ENCODE data around the gene PCDHGA3. TPM values are rescaled to one million over a fixed set of nuclear protein-coding genes. Genes with fewer than 3 reads are reported as not detected.
A peak's percentile ranks its signal among the peaks of the same experiment; 100 is the strongest.
"Not testable (repeated sequence)": the region's sequence is repeated elsewhere in the genome, so short reads cannot be mapped to it uniquely, and the experiment has no call there.

Gene PCDHGA3
- total RNA-seq, 1 donor from 2014 or later, result 1.4 TPM

- Mint-ChIP-seq H3K27ac (ENCODE audit: unreplicated experiment) (peak within 1 kb of the TSS; percentile 48), H3K36me3 (ENCODE audit: low read depth, unreplicated experiment) (peaks cover 73% of the 10 kb centered on the region), H3K4me3 (ENCODE audit: unreplicated experiment) (peak within 1 kb of the TSS; percentile 81), H3K9me3 (ENCODE audit: unreplicated experiment) (peaks cover 37% of the 10 kb centered on the region)
- TF ChIP-seq CTCF (IDR thresholded peaks at IDR 0.05; ENCODE audit: unreplicated experiment), result peak; percentile 13
- DNase-seq (ENCODE audit: low spot score), result peak; percentile 47
- H3K4me1 Mint-ChIP-seq (ENCODE audit: unreplicated experiment); H3K27me3 Mint-ChIP-seq (ENCODE audit: unreplicated experiment): not testable (repeated sequence)
Measured at GRCh38 chr5:141387557-141388311, 44.1 kb downstream of the PCDHGA3 start, which contains the start of gene PCDHGB4. TSS of gene PCDHGB4 (plus strand) at chr5:141387698. CDS start at chr5:141387885, 187 bp downstream.

- peak overlapping the region; percentile 81 for H3K4me3 Mint-ChIP-seq (ENCODE audit: unreplicated experiment)
- H3K4me1 Mint-ChIP-seq (ENCODE audit: unreplicated experiment), result peaks cover 3% of the 10 kb centered on the region
- H3K9me3 Mint-ChIP-seq (ENCODE audit: unreplicated experiment), result peaks cover 41% of the 10 kb centered on the region
Measured at GRCh38 chr5:141388661-141389060, 45.0 kb downstream of the PCDHGA3 start.

GRCh38 chr5:141389153-141390042 lies 45.8 kb downstream of the PCDHGA3 start:
- H3K4me1 Mint-ChIP-seq (ENCODE audit: unreplicated experiment), result peaks cover 3% of the 10 kb centered on the region
- H3K4me3 Mint-ChIP-seq (ENCODE audit: unreplicated experiment), result peak overlapping the region; percentile 81
- no peak overlapping the region for H3K27ac Mint-ChIP-seq (ENCODE audit: unreplicated experiment)
- H3K27me3 Mint-ChIP-seq (ENCODE audit: unreplicated experiment), result peaks cover 8% of the 10 kb centered on the region
- H3K9me3 Mint-ChIP-seq (ENCODE audit: unreplicated experiment), result peaks cover 43% of the 10 kb centered on the region
- TF ChIP-seq CTCF (IDR thresholded peaks at IDR 0.05; ENCODE audit: unreplicated experiment), result no peak
- peaks cover 73% of the 10 kb centered on the region for H3K36me3 Mint-ChIP-seq (ENCODE audit: low read depth, unreplicated experiment)
- no peak for DNase-seq (ENCODE audit: low spot score)

More at GRCh38 chr5:141388661-141389060, 45.0 kb downstream of the PCDHGA3 start:
- Mint-ChIP-seq H3K27ac (ENCODE audit: unreplicated experiment) (no peak overlapping the region), H3K27me3 (ENCODE audit: unreplicated experiment) (peaks cover 8% of the 10 kb centered on the region), H3K36me3 (ENCODE audit: low read depth, unreplicated experiment) (peaks cover 73% of the 10 kb centered on the region)
- TF ChIP-seq CTCF (IDR thresholded peaks at IDR 0.05; ENCODE audit: unreplicated experiment), result no peak
- no peak for DNase-seq (ENCODE audit: low spot score)

- peaks cover 4% of the 10 kb centered on the region for H3K27me3 Mint-ChIP-seq (ENCODE audit: unreplicated experiment)
- H3K36me3 Mint-ChIP-seq (ENCODE audit: low read depth, unreplicated experiment), result peaks cover 69% of the 10 kb centered on the region
- H3K27ac Mint-ChIP-seq (ENCODE audit: unreplicated experiment), result no peak within 1 kb of the TSS
- H3K9me3 Mint-ChIP-seq (ENCODE audit: unreplicated experiment), result peaks cover 37% of the 10 kb centered on the region
- H3K4me1 Mint-ChIP-seq (ENCODE audit: unreplicated experiment), result peaks cover 3% of the 10 kb centered on the region
- no peak for TF ChIP-seq CTCF (IDR thresholded peaks at IDR 0.05; ENCODE audit: unreplicated experiment)
- no peak for DNase-seq (ENCODE audit: low spot score)
- H3K4me3 Mint-ChIP-seq (ENCODE audit: unreplicated experiment), result peak within 1 kb of the TSS; percentile 56
Measured at GRCh38 chr5:141392429-141393198, 49.0 kb downstream of the PCDHGA3 start, which contains the start of gene PCDHGA8. TSS of gene PCDHGA8 (plus strand) at chr5:141392633. CDS start at chr5:141392814, 181 bp downstream.

Measured in endothelial cell (in vitro differentiated cells).